AG04450 (cell line): ENCODE measurements around the gene RIMOC1. TPM values are rescaled to one million over a fixed set of nuclear protein-coding genes. Genes with fewer than 3 reads are reported as not detected.

Experiments used
- CTCF ChIA-PET: fragments of 300-600, 350-600 bp; formaldehyde crosslinking; extraction: SDS; loops from one replicate; lab custom pipeline; 2022; ENCODE audit warnings: antibody characterized with exemption, inconsistent platforms; lab: Charles Lee
- POLR2A ChIA-PET: fragments of 350-600 bp; formaldehyde crosslinking; extraction: SDS; loops from one replicate; lab custom pipeline; 2021; ENCODE audit warnings: antibody characterized with exemption, inconsistent platforms; lab: Yijun Ruan, JAX
- DNase-seq: peaks from one replicate; pipeline ENCODE4 v3.0.0-alpha.2; 2011; ENCODE audit warnings: low read depth, low spot score
- H3K27ac ChIP-seq: one replicate; pipeline ENCODE4 v1.5.1; 2012; ENCODE audit warnings: low read depth, low read length, control low read depth
- H3K27me3 ChIP-seq: one replicate; pipeline ENCODE4 v1.6.0; 2012; ENCODE audit warnings: low read length; ENCODE audit not compliant: control insufficient read depth, insufficient read depth
- H3K4me3 ChIP-seq: 2 replicates; pipeline ENCODE4 v1.5.1; 2011; ENCODE audit warnings: mild to moderate bottlenecking, low read depth, low read length, control low read depth
- H3K9me3 ChIP-seq: 2 replicates; pipeline ENCODE4 v1.5.1; 2012; ENCODE audit warnings: low read length; ENCODE audit not compliant: control insufficient read depth, insufficient read depth
- polyA plus RNA-seq: library from polyadenylated mRNA; depleted of rRNA; stranded (reverse); fragments of >200 nt; gene quantifications from 2 replicates; pipeline ENCODE4 v1.2.3, GENCODE V29; 2011
- TF ChIP-seq, protein P1 (sequence below): IDR thresholded peaks from 2 replicates; pipeline ENCODE4 v1.5.1; 2011; ENCODE audit warnings: low read depth, low read length, control low read depth, inconsistent platforms

Gene RIMOC1
- polyA plus RNA-seq, 1 experiment: 43.1 TPM

DNA sequence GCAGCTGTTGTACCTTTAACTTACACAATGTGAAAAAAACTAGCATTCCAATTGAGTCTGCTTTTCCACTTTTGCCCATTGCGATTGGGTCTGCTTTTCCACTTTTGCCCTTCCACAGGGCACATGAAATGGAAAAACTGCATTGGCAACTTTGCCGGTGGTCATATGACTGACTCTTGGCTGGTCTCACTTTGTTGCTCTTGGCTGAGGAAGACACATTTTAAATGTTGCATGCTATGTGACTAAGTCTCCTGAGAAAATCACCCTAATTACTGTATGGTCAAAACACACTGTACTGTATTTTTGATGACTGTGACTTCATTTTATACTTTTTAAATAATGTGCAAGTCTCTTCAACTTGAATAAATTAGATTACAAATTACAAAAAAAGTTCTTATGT lies 32.3 kb upstream of the RIMOC1 start:
- TF ChIP-seq, protein P1, sequence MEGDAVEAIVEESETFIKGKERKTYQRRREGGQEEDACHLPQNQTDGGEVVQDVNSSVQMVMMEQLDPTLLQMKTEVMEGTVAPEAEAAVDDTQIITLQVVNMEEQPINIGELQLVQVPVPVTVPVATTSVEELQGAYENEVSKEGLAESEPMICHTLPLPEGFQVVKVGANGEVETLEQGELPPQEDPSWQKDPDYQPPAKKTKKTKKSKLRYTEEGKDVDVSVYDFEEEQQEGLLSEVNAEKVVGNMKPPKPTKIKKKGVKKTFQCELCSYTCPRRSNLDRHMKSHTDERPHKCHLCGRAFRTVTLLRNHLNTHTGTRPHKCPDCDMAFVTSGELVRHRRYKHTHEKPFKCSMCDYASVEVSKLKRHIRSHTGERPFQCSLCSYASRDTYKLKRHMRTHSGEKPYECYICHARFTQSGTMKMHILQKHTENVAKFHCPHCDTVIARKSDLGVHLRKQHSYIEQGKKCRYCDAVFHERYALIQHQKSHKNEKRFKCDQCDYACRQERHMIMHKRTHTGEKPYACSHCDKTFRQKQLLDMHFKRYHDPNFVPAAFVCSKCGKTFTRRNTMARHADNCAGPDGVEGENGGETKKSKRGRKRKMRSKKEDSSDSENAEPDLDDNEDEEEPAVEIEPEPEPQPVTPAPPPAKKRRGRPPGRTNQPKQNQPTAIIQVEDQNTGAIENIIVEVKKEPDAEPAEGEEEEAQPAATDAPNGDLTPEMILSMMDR: no peak
- Histone ChIP-seq H3K4me3 (no peak overlapping the region), H3K27me3 (no peaks in the 10 kb centered on the region), H3K27ac (no peak overlapping the region), H3K9me3 (peaks cover 4% of the 10 kb centered on the region; the same call in 1 of the 2 replicates)
- ChIA-PET POLR2A (no interaction called here), CTCF (no interaction called here)
- no peak for DNase-seq

DNA sequence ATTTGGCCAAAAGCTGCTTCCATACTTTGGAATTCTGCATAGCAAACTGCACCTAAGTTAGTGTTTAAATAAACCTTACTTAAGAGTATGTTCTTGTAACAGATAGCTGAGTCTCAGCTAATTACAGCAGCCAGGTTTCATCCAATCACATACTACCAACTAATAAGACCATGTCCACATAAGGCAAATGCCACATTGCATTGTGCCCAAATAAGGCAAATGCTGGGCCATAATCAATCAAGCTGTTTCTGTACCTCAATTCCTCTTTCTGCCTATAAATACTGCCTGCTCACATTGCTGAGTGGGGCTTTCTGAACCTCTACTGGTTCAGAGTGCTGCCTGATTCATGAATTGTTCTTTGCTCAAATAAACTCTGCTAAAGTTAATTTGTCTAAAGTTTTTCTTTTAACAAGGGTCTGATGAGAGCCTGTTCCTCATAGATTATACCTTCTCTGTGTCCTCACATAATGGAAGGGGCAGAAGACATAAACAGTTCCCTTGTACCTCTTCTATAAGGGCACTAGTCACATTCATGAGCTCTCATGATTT lies 29.6 kb upstream of the RIMOC1 start:
- H3K9me3 ChIP-seq: peaks cover 4% of the 10 kb centered on the region; the same call in 1 of the 2 replicates
- H3K27ac ChIP-seq: no peak overlapping the region
- ChIA-PET POLR2A (no interaction called here), CTCF (no interaction called here)
- no peak overlapping the region for H3K4me3 ChIP-seq
- no peaks in the 10 kb centered on the region for H3K27me3 ChIP-seq
- TF ChIP-seq, protein P1: no peak
- DNase-seq: no peak

DNA sequence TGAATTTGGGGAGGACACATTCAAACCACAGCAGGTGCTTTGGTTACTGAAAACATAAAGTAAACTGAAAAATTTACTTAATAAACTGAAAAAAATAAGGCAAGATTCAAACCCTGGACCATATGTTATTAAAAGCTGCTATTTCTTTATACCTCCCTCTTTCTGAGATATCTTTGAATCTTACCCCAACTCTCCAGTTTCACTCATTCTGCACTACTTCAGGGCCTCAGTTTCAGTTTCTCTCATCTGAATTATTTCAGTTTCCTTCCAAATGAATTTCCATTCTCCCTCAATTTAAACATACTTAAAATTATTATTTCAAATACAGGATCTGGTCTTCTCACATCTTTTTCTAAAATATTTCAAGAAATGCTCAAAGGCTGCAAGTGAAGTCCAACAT lies 29.0 kb upstream of the RIMOC1 start:
- TF ChIP-seq, protein P1: no peak
- Histone ChIP-seq H3K9me3 (peaks cover under 1% of the 10 kb centered on the region; the same call in 1 of the 2 replicates), H3K27ac (no peak overlapping the region), H3K27me3 (no peaks in the 10 kb centered on the region), H3K4me3 (no peak overlapping the region)
- POLR2A ChIA-PET: no interaction called here
- DNase-seq: no peak
- CTCF ChIA-PET: no interaction called here

DNA sequence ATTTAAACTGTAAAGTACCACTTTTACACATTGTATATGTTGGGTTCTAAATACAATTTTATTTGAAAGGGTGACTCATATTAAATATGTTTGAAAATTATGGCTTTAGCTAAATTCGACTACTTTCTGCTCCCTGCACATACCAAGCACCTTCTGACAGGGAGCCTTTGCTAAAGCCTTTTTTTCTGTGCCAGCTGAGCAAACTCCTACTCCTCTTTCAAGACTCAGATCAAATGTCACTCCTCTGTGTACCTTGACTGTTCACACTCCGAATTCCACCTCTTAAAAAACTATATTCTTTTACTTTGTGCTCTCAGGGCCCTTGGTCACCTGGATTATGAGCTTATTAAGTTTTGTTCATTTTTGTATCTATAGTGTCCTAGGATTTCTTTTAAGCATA lies 27.5 kb upstream of the RIMOC1 start:
- no peak overlapping the region for H3K4me3 ChIP-seq
- POLR2A ChIA-PET: no interaction called here
- no peaks in the 10 kb centered on the region for H3K27me3 ChIP-seq
- CTCF ChIA-PET: interaction anchor here (0.8 to 1.5 kb wide), 4 partner anchors 9 to 181 kb away, joined by 3 to 7 read pairs (median 4); no protein-coding TSS in a partner anchor
- no peak overlapping the region for H3K27ac ChIP-seq
- no peaks in the 10 kb centered on the region for H3K9me3 ChIP-seq
- TF ChIP-seq, protein P1: no peak
- DNase-seq: no peak

DNA sequence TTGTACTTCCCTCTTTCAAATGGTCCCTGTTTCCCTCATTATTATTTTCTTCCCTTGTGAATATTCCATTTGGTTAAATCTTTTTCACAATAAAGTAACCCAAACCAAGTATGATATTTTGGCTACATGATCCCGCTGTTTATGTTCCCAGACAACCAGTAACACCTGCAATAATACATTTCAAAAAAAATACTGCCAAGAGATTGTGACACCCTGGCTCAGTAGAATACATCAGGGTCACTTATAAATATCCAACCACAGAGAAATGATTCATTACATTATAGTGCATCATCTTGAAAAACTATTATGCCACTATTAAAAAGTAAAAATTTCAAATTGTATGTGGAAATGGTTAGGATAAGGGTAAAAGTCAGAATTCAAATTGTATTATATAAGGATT lies 26.7 kb upstream of the RIMOC1 start:
- ChIA-PET CTCF (interaction anchor here (0.8 to 1.5 kb wide), 2 partner anchors 34 to 180 kb away, joined by 3 to 4 read pairs; no protein-coding TSS in a partner anchor), POLR2A (no interaction called here)
- H3K27me3 ChIP-seq: no peaks in the 10 kb centered on the region

More for the DNA sequence above, 26.7 kb upstream of the RIMOC1 start:
- TF ChIP-seq, protein P1: no peak
- no peak for DNase-seq
- H3K4me3 ChIP-seq: no peak overlapping the region
- no peak overlapping the region for H3K27ac ChIP-seq
- no peaks in the 10 kb centered on the region for H3K9me3 ChIP-seq
